Mucosa of descending colon (tissue), 3 donors: ENCODE measurements around the gene LRP2. TPM values are rescaled to one million over a fixed set of nuclear protein-coding genes. Genes with fewer than 3 reads are reported as not detected.
A peak's percentile ranks its signal among the peaks of the same experiment; 100 is the strongest.
"Not testable (repeated sequence)": the region's sequence is repeated elsewhere in the genome, so short reads cannot be mapped to it uniquely, and the experiment has no call there.

Experiments used
- ATAC-seq: fragments of 200-7000 bp; cut with Tn5 transposase; one replicate; pipeline ENCODE4 v1.9.1; 2020; ENCODE audit warnings: mild to moderate bottlenecking, moderate library complexity
- DNase-seq, 3 donors: peaks; one replicate each; pipeline ENCODE4 v3.0.0-alpha.2; 2020
- H3K36me3 ChIP-seq: fragments of 200-600 bp; one replicate; pipeline ENCODE4 v1.8.0; 2021; ENCODE audit warnings: low read depth, mild to moderate bottlenecking
- H3K4me1 ChIP-seq: fragments of 200-600 bp; one replicate; pipeline ENCODE4 v1.8.0; 2021; ENCODE audit warnings: low read depth, mild to moderate bottlenecking
- H3K4me3 ChIP-seq: fragments of 200-600 bp; one replicate; pipeline ENCODE4 v1.8.0; 2021; ENCODE audit warnings: mild to moderate bottlenecking
- H3K9me3 ChIP-seq: fragments of 200-600 bp; one replicate; pipeline ENCODE4 v1.8.0; 2021; ENCODE audit warnings: mild to moderate bottlenecking
- CTCF ChIP-seq: fragments of 200-600 bp; IDR thresholded peaks from one replicate; pipeline ENCODE4 v1.8.0; 2022; ENCODE audit warnings: antibody characterized with exemption, mild to moderate bottlenecking
- intact Hi-C, 2 donors: fragments of 100-400 bp; cut with DNase I in 1 of 2; cut with micrococcal nuclease in 1 of 2; formaldehyde crosslinking; loops; one replicate each; pipeline versions ENCODE4 v1.11.0 to v1.11.1; 2022; cut with DNase I, micrococcal nuclease
- long read RNA-seq, 2 donors: library from polyadenylated mRNA; unstranded; transcript quantifications; one replicate each; pipeline ENCODE4 v2.0.0, GENCODE V29; 2019 to 2021
- total RNA-seq, 3 donors: library from RNA; stranded (reverse); fragmentation: NEBNext Ultra II Directional in 2 of 3; extraction: Animal tissue kit (Norgen Biotek cat#: 25700) in 2 of 3; gene quantifications; one replicate each; pipeline versions ENCODE4 v1.2.1 to v1.2.4, GENCODE V29; 2021 to 2023
- donor health status: DM: no; HTN: no; CAD: no; lungs with moderate emphysema.
- donor health status: DM: no; HTN: no; CAD: no.
- donor health status: DM: no; HTN: yes; CAD: no.

The LRP2 gene
- under 1 TPM in 1 of 3 donors, not detected in 2; 0.06 TPM for total RNA-seq
- long read RNA-seq, donor 1: 0 reads
- long read RNA-seq, donor 2: 0 reads

GRCh38 chr2:169362118-169362893 is at the start of gene LRP2:
LRP2 (minus strand) TSS chr2:169362534; CDS start chr2:169362399, 135 bp downstream.
- intact Hi-C loops: no loop called here
- no peak for TF ChIP-seq CTCF
- Histone ChIP-seq H3K9me3 (no peaks in the 10 kb centered on the region), H3K36me3 (no peaks in the 10 kb centered on the region), H3K4me3 (no peak within 1 kb of the TSS), H3K4me1 (peaks cover 35% of the 10 kb centered on the region)
- DNase-seq: peak; percentile 33 to 43 (median 38)
- ATAC-seq: peak; percentile 31

- intact Hi-C loops: no loop called here
- no peak for TF ChIP-seq CTCF
- Histone ChIP-seq H3K36me3 (no peaks in the 10 kb centered on the region), H3K4me3 (no peak overlapping the region), H3K9me3 (no peaks in the 10 kb centered on the region), H3K4me1 (no peaks in the 10 kb centered on the region)
- DNase-seq: no peak
- ATAC-seq: no peak
Measured at GRCh38 chr2:169406891-169407290, 44.6 kb upstream of the LRP2 start.

GRCh38 chr2:169399491-169399890 is 37.2 kb upstream of the LRP2 start:
- H3K9me3 ChIP-seq, ATAC-seq, H3K4me3 ChIP-seq, H3K36me3 ChIP-seq, DNase-seq, intact Hi-C loops, H3K4me1 ChIP-seq: not testable (repeated sequence)

GRCh38 chr2:169397697-169398096 is 35.4 kb upstream of the LRP2 start:
- DNase-seq (no peak), ATAC-seq (no peak)
- intact Hi-C loops: no loop called here

GRCh38 chr2:169395821-169396374 is 33.6 kb upstream of the LRP2 start:
- intact Hi-C loops: no loop called here
- no peak for TF ChIP-seq CTCF
- no peak overlapping the region for H3K4me3 ChIP-seq
- no peak for ATAC-seq
- no peaks in the 10 kb centered on the region for H3K9me3 ChIP-seq
- no peaks in the 10 kb centered on the region for H3K36me3 ChIP-seq
- H3K4me1 ChIP-seq: no peaks in the 10 kb centered on the region
- DNase-seq: no peak

More at GRCh38 chr2:169397697-169398096, 35.4 kb upstream of the LRP2 start:
- no peaks in the 10 kb centered on the region for H3K9me3 ChIP-seq
- H3K4me1 ChIP-seq: no peaks in the 10 kb centered on the region
- no peak overlapping the region for H3K4me3 ChIP-seq
- TF ChIP-seq CTCF: no peak
- no peaks in the 10 kb centered on the region for H3K36me3 ChIP-seq

- intact Hi-C loops: no loop called here
- Histone ChIP-seq H3K4me1 (no peaks in the 10 kb centered on the region), H3K36me3 (no peaks in the 10 kb centered on the region), H3K4me3 (no peak overlapping the region), H3K9me3 (no peaks in the 10 kb centered on the region)
- DNase-seq (no peak), ATAC-seq (no peak)
- no peak for TF ChIP-seq CTCF
Measured at GRCh38 chr2:169393068-169393590, 30.8 kb upstream of the LRP2 start.
